Measurements from ENCODE around the gene RAPGEF4. TPM values are rescaled to one million over a fixed set of nuclear protein-coding genes. Genes with fewer than 3 reads are reported as not detected.

Gene RAPGEF4
- polyA plus RNA-seq, 1 donor = 9.4 TPM

GRCh38 chr2:172921532-172922236, 186.0 kb downstream of the RAPGEF4 start:
- DNase-seq = no peak
- Histone ChIP-seq H3K36me3 (ENCODE audit: control insufficient read depth, insufficient read depth, low read length) (no peaks in the 10 kb centered on the region), H3K9me3 (ENCODE audit: control insufficient read depth, low read depth, low read length) (no peaks in the 10 kb centered on the region), H3K27ac (ENCODE audit: low read length) (no peak overlapping the region), H3K4me3 (ENCODE audit: low read length) (no peak overlapping the region), H3K27me3 (ENCODE audit: control insufficient read depth, insufficient read depth, low read length) (no peaks in the 10 kb centered on the region), H3K4me1 (ENCODE audit: control insufficient read depth, insufficient read depth, low read length) (no peaks in the 10 kb centered on the region)
- WGBS (ENCODE audit: insufficient coverage, low lambda C conversion rate) = 86% methylated on average over 2 of the region's 6 CpGs

GRCh38 chr2:172922306-172922705, 186.7 kb downstream of the RAPGEF4 start:
- no CpG with 5 or more reads among the region's 2 CpGs for WGBS (ENCODE audit: insufficient coverage, low lambda C conversion rate)
- H3K36me3 ChIP-seq (ENCODE audit: control insufficient read depth, insufficient read depth, low read length) = no peaks in the 10 kb centered on the region
- no peaks in the 10 kb centered on the region for H3K27me3 ChIP-seq (ENCODE audit: control insufficient read depth, insufficient read depth, low read length)
- no peak overlapping the region for H3K27ac ChIP-seq (ENCODE audit: low read length)
- H3K4me3 ChIP-seq (ENCODE audit: low read length) = no peak overlapping the region
- no peaks in the 10 kb centered on the region for H3K4me1 ChIP-seq (ENCODE audit: control insufficient read depth, insufficient read depth, low read length)
- H3K9me3 ChIP-seq (ENCODE audit: control insufficient read depth, low read depth, low read length) = no peaks in the 10 kb centered on the region
- no peak for DNase-seq

GRCh38 chr2:172922815-172923214, 187.2 kb downstream of the RAPGEF4 start:
- Histone ChIP-seq H3K36me3 (ENCODE audit: control insufficient read depth, insufficient read depth, low read length) (no peaks in the 10 kb centered on the region), H3K27me3 (ENCODE audit: control insufficient read depth, insufficient read depth, low read length) (no peaks in the 10 kb centered on the region), H3K4me1 (ENCODE audit: control insufficient read depth, insufficient read depth, low read length) (no peaks in the 10 kb centered on the region), H3K9me3 (ENCODE audit: control insufficient read depth, low read depth, low read length) (no peaks in the 10 kb centered on the region), H3K27ac (ENCODE audit: low read length) (no peak overlapping the region), H3K4me3 (ENCODE audit: low read length) (no peak overlapping the region)
- DNase-seq = no peak
- WGBS (ENCODE audit: insufficient coverage, low lambda C conversion rate) = 82% methylated on average over 2 of the region's 4 CpGs

- Histone ChIP-seq H3K27me3 (ENCODE audit: control insufficient read depth, insufficient read depth, low read length) (no peaks in the 10 kb centered on the region), H3K4me3 (ENCODE audit: low read length) (no peak overlapping the region), H3K4me1 (ENCODE audit: control insufficient read depth, insufficient read depth, low read length) (no peaks in the 10 kb centered on the region), H3K9me3 (ENCODE audit: control insufficient read depth, low read depth, low read length) (no peaks in the 10 kb centered on the region), H3K27ac (ENCODE audit: low read length) (no peak overlapping the region), H3K36me3 (ENCODE audit: control insufficient read depth, insufficient read depth, low read length) (no peaks in the 10 kb centered on the region)
- DNase-seq = no peak
- WGBS (ENCODE audit: insufficient coverage, low lambda C conversion rate) = 94% methylated on average over 3 of the region's 4 CpGs
These were observed 188.5 kb downstream of the RAPGEF4 start for GRCh38 chr2:172924097-172924660.

GRCh38 chr2:172925600-172925999, 190.0 kb downstream of the RAPGEF4 start:
- H3K27me3 ChIP-seq (ENCODE audit: control insufficient read depth, insufficient read depth, low read length) = no peaks in the 10 kb centered on the region
- no peaks in the 10 kb centered on the region for H3K4me1 ChIP-seq (ENCODE audit: control insufficient read depth, insufficient read depth, low read length)
- no peak for DNase-seq
- H3K9me3 ChIP-seq (ENCODE audit: control insufficient read depth, low read depth, low read length) = no peaks in the 10 kb centered on the region
- no peak overlapping the region for H3K27ac ChIP-seq (ENCODE audit: low read length)
- no peak overlapping the region for H3K4me3 ChIP-seq (ENCODE audit: low read length)
- 92% methylated on average over 1 of the region's 2 CpGs for WGBS (ENCODE audit: insufficient coverage, low lambda C conversion rate)
- H3K36me3 ChIP-seq (ENCODE audit: control insufficient read depth, insufficient read depth, low read length) = no peaks in the 10 kb centered on the region

- H3K9me3 ChIP-seq (ENCODE audit: control insufficient read depth, low read depth, low read length) = no peaks in the 10 kb centered on the region
- no peak for DNase-seq
- 100% methylated on average over 1 of the region's 7 CpGs for WGBS (ENCODE audit: insufficient coverage, low lambda C conversion rate)
- H3K4me1 ChIP-seq (ENCODE audit: control insufficient read depth, insufficient read depth, low read length) = peaks cover 5% of the 10 kb centered on the region
- no peak overlapping the region for H3K27ac ChIP-seq (ENCODE audit: low read length)
- no peak overlapping the region for H3K4me3 ChIP-seq (ENCODE audit: low read length)
- no peaks in the 10 kb centered on the region for H3K27me3 ChIP-seq (ENCODE audit: control insufficient read depth, insufficient read depth, low read length)
- H3K36me3 ChIP-seq (ENCODE audit: control insufficient read depth, insufficient read depth, low read length) = no peaks in the 10 kb centered on the region
These were observed 191.4 kb downstream of the RAPGEF4 start for GRCh38 chr2:172926785-172927640.

- DNase-seq = peak in 1 of 2 donors; percentile 40
- H3K9me3 ChIP-seq (ENCODE audit: control insufficient read depth, low read depth, low read length) = no peaks in the 10 kb centered on the region
- H3K4me3 ChIP-seq (ENCODE audit: low read length) = no peak overlapping the region
- H3K4me1 ChIP-seq (ENCODE audit: control insufficient read depth, insufficient read depth, low read length) = peaks cover 5% of the 10 kb centered on the region
- H3K27ac ChIP-seq (ENCODE audit: low read length) = peak overlapping the region; percentile 27
- 11% methylated on average over 3 of the region's 8 CpGs for WGBS (ENCODE audit: insufficient coverage, low lambda C conversion rate)
- H3K27me3 ChIP-seq (ENCODE audit: control insufficient read depth, insufficient read depth, low read length) = no peaks in the 10 kb centered on the region
- no peaks in the 10 kb centered on the region for H3K36me3 ChIP-seq (ENCODE audit: control insufficient read depth, insufficient read depth, low read length)
These were observed 192.2 kb downstream of the RAPGEF4 start for GRCh38 chr2:172927641-172928357.

GRCh38 chr2:172928756-172929155, 193.1 kb downstream of the RAPGEF4 start:
- 83% methylated on average over 1 of the region's 2 CpGs for WGBS (ENCODE audit: insufficient coverage, low lambda C conversion rate)
- peak in 1 of 2 donors; percentile 24 for DNase-seq
- H3K27ac ChIP-seq (ENCODE audit: low read length) = no peak overlapping the region

GRCh38 chr2:172929644-172930043, 194.0 kb downstream of the RAPGEF4 start:
- WGBS (ENCODE audit: insufficient coverage, low lambda C conversion rate) = 100% methylated on average over 1 of the region's 2 CpGs
- Histone ChIP-seq H3K4me1 (ENCODE audit: control insufficient read depth, insufficient read depth, low read length) (peaks cover 5% of the 10 kb centered on the region), H3K27ac (ENCODE audit: low read length) (no peak overlapping the region), H3K9me3 (ENCODE audit: control insufficient read depth, low read depth, low read length) (no peaks in the 10 kb centered on the region), H3K27me3 (ENCODE audit: control insufficient read depth, insufficient read depth, low read length) (no peaks in the 10 kb centered on the region), H3K4me3 (ENCODE audit: low read length) (no peak overlapping the region), H3K36me3 (ENCODE audit: control insufficient read depth, insufficient read depth, low read length) (no peaks in the 10 kb centered on the region)
- no peak for DNase-seq

More at GRCh38 chr2:172928756-172929155, 193.1 kb downstream of the RAPGEF4 start:
- Histone ChIP-seq H3K4me1 (ENCODE audit: control insufficient read depth, insufficient read depth, low read length) (peaks cover 5% of the 10 kb centered on the region), H3K9me3 (ENCODE audit: control insufficient read depth, low read depth, low read length) (no peaks in the 10 kb centered on the region), H3K36me3 (ENCODE audit: control insufficient read depth, insufficient read depth, low read length) (no peaks in the 10 kb centered on the region), H3K4me3 (ENCODE audit: low read length) (no peak overlapping the region), H3K27me3 (ENCODE audit: control insufficient read depth, insufficient read depth, low read length) (no peaks in the 10 kb centered on the region)

GRCh38 chr2:172930871-172931255, 195.2 kb downstream of the RAPGEF4 start:
- no peak for DNase-seq
- no peaks in the 10 kb centered on the region for H3K9me3 ChIP-seq (ENCODE audit: control insufficient read depth, low read depth, low read length)
- H3K27ac ChIP-seq (ENCODE audit: low read length) = no peak overlapping the region
- H3K27me3 ChIP-seq (ENCODE audit: control insufficient read depth, insufficient read depth, low read length) = no peaks in the 10 kb centered on the region
- H3K4me3 ChIP-seq (ENCODE audit: low read length) = no peak overlapping the region
- H3K4me1 ChIP-seq (ENCODE audit: control insufficient read depth, insufficient read depth, low read length) = peaks cover 5% of the 10 kb centered on the region
- H3K36me3 ChIP-seq (ENCODE audit: control insufficient read depth, insufficient read depth, low read length) = no peaks in the 10 kb centered on the region
- WGBS (ENCODE audit: insufficient coverage, low lambda C conversion rate) = no CpG with 5 or more reads among the region's 7 CpGs
